Activated CD4-positive, alpha-beta T cell treated with anti-CD3 and anti-CD28 coated beads for 48 hours (primary cell): ENCODE results near the gene SLC35D1.

ENCODE experiments used
- DNase-seq: peaks from one replicate; pipeline ENCODE4 v3.0.0-alpha.2; 2020

Gene SLC35D1

DNA sequence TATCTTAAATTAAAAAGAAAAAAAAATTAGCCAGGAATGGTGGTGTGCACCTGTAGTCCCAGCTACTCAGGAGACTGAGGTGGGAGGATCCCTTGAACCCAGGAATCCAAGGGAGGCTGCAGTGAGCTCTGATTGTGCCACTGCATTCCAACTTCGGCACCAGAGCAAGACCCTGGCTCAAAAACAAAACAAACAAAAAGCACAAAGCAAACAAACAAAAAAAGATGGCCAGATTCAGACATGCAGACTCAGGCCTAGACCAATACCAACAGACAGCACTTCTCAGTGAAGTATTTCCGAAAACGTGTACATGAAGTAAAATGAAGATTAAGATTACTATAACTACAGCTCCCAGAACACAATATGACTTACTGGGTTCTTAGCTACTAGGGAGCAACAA lies 10.6 kb downstream of the SLC35D1 start:
- no peak for DNase-seq

DNA sequence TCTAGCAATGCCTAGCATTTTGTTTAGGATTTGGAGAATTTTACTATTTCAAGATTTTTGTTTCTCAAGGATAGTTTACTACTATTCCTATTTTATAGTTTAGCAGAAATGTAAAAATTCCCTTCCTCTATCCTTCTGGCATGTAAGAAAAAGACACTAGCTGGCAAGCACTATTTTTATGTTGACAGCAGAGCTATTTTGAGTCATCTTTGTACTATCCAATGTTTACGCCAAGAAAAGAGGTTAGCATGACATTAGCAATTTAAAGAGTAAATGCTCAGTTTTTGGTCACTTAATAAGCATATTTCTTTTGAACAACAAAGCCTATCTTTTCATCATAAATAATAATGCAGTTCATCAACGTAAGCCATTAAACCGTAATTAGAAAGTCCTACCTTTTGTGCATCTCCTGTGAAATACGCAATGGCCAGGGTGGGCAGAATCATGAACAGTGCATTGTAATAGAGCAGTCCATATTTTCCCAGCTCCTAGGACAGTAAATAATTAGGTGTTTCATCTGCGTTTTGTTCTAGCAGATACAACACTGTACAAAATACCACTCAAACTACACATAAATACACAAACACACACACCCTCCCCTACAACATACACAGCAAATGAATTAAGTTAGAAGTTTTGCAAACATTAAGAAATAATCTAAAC lies 12.0 kb downstream of the SLC35D1 start:
- DNase-seq: no peak

DNA sequence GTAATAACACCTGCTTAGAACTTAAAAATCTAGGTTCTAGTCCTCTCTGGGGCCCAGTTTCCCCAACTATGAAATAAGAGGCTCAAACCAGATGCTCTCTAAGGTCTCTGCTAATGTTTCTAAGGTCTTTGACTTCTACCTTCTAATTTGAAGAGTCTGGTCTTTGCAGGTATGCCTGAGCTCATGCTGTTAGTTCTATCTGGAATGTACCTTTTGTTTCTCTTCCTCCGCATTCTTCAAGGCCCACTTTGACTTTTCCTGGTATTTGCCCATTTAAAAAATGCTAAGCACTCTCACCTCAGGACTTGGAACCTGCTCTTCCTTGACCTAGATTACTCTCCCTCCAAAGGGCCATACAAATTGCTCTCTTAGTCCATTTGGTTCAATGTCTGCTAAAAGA lies 13.5 kb downstream of the SLC35D1 start:
- no peak for DNase-seq

DNA sequence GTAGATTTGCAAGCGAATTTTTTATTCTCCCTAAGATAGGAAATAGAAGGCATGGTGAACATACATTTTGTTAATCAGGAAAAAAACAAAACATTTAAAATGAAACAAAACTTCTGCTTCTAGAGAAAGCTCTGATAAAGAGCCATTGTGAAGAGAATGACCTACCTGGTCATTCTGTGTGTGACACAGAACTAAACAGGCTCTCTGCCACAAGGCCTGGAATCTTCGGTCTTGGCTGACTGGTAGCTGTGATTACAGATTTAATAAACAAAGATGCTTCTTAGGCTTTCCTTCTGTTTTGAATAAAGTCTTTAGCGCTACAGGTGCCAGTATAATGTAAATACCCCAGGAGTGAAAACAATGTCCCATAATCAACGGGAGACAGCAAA lies 22.1 kb downstream of the SLC35D1 start:
- DNase-seq: no peak

DNA sequence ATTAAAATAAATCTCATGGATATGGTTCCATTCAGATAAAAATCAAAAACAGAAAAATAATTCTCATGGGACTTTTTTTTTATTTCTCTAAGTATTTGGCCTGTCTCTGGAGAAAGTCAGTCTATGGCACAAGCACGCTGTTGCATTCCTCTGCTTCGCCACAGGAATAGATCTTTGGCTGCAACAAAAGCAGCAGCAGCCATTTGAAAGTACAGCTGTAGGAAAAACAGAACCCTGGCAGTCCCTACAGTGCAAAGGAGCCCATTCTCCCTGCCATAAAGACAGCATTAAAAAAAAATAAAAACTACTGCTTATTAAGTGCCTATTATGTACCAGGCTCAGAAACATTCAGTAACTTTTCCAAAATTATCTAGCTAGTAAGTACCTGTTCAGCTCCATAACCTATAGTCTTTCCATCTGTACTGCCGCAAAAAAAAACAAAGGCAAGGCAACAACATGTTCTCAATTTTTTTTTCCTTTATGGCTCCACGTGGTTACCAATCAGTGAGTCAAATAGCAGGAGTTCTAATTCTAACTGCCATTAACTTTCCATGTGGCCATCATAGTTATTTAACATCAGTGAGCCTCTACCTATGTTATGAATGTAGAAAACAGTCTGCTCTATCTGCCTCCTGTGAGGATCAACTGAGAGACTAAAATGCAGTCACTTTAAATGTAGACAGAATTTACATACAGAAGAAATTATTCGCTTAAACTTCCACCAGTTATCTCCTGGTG lies 22.7 kb downstream of the SLC35D1 start:
- no peak for DNase-seq

DNA sequence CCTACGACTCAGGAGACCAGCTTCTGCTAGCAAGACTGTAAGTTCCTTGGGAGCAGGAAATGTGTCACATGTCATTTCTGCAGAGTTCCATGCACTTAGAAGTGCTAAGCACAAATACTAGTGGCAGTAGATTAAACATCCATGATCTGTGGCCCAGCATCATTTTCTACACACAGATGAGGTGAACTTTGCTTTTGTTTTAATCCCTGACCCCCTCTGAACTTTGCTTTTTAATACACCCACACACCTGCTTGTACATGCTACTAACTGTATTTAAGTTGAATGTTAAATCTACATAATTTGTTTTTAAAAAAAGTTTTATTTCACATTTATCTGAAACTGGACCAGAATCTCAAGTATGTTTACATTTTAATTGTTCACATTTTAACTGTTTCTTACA lies 24.5 kb downstream of the SLC35D1 start:
- DNase-seq: no peak

DNA sequence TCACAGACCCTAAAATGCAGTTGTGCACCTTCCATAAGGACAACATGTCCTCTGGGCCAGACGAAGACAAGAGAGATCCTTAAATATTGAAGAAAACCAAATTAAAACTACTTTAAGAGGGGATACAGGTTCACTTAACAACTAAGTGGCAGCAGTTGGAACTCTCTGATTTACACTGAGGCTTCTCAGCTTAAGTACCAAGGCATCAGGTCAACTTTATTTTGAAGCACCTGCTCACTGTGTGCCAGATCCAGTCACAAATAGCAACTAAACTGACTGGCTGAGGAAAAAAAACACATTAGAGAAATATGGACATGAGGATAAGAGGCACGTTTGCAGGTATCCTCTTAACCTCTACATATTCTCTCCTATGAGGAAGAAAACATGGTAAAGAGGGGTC lies 33.2 kb downstream of the SLC35D1 start:
- DNase-seq: no peak

DNA sequence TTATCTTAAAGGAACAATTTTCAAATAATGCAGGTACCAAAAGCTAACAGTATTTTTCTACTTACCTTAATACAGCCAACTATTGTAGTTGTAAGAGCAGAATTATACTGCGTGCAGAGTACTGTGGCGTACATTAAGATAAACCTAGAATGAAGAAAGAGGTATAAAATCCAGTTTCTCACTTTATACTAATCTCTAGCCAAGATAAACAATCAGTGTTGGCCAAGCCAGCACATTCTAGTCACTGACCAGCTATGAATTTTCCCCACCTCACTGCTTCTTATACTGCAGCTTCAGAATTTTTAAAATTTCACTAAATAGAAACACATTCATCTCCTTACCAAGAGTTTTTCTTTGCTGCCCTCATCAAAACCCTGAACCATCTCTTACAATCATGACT lies 33.6 kb downstream of the SLC35D1 start:
- no peak for DNase-seq

DNA sequence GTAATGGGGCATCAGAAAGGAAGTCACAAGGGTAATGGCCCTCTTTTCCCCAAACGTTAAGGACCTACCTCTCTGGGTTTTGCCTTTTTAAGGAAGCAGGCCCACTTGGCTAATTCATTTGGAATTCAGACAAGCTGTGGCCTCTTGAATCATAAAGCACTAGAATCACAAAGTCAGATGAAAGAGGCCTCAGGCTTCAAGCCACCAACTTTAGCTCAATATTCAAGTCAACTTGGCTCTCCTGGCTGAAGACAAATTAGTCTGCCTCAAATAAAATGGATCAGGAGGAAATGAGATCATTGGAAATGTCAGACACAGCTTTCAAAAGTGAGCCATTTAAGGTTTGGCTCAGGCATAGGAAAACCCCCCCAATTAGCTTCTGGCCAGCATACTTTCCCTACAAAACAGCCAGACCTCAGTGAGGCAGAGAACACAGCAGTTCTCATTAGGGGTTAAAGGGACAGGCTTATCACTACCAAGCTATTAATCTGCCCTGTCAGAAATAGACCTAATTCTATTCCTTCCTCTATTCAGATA lies 34.3 kb downstream of the SLC35D1 start:
- DNase-seq: no peak

DNA sequence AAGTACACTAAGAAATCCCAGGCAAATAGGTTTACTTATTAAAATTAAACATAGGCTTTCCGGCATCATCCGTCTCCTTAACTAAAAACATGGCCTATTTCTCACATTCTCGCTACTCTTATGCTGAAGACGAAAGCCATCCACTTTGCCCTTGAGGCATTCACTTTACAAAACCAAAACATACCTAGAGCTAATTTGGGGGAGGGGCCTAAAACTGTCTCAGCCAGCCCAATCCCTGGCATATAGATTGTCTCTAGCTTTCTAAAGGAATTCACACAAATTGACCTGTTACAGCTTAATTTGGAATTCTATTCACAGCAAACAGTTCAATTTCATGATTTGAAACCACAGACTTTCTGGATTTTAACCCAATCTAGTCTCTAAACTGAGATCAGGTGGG lies 34.8 kb downstream of the SLC35D1 start:
- no peak for DNase-seq

DNA sequence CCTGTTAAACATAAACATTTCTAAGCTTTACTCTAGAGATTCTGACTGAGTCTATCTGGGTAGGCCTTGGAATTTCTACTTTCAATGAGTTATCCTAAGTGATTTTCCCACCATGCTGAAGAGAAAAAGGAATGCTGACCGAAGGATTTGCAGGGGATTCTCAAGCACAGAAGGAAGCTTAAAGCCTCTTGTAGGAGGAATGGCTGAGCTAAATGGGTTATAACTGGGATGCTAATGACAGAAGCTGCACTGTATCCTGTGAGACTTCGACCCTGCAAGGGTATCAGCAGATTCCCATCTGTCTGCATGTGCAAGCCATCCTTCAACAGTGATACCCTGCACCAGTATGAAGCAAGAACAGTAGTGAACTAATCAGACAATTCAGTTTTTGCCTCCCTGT lies 35.4 kb downstream of the SLC35D1 start:
- DNase-seq: no peak

DNA sequence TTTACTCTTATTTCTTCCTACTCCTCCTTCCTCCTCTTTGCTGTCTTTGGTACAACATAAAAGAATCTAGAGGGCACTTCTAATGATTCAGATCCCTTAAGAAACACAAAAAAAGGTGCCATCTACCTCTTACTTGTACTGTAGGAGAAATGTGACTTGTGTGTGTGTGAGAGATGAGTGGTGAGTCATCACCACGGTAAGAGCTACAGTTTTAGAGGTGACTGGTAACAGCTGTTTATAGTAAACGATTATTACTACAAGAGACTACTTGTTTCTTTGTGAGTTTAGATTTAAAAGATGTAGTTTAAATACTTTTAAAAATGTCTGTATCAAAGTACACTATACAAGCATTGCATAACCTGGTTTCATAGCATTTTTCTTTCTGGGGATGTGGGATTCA lies 40.4 kb downstream of the SLC35D1 start:
- no peak for DNase-seq

DNA sequence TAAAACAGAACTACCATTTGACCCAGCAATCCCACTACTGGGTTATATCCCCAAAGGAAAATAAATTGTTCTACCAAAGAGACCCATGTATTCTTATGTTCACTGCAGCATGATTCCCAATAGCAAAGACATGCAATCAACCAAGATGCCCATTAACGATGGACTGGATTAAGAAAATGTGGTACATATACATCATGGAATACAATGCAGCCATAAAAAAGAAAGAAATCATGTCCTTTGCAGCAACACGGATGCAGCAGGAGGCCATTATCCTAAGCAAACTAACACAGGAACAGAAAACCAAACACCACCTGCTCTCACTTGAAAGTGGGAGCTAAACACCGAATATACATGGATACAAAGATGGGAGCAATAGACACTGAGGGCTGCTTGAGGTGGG lies 44.2 kb downstream of the SLC35D1 start:
- DNase-seq: no peak

DNA sequence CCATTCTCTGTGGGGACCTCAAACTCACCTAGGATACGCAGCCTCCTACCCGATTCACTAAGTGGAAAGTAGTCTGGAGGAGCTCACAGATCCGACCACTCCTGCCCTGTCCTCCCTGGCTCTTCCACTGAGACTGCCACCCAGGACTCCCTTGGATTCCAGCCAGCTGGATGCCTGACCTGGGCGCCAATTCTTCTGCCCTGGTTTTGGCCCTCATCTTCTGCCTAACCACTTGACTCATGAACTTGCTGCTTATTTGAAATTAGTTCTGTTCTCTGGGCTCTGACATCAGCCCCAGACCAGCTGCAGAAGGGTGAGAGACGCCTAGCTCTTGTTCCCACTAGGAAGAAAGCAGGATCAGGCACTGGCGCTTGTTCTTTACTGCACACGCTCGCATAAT lies 48.9 kb downstream of the SLC35D1 start:
- DNase-seq: no peak

DNA sequence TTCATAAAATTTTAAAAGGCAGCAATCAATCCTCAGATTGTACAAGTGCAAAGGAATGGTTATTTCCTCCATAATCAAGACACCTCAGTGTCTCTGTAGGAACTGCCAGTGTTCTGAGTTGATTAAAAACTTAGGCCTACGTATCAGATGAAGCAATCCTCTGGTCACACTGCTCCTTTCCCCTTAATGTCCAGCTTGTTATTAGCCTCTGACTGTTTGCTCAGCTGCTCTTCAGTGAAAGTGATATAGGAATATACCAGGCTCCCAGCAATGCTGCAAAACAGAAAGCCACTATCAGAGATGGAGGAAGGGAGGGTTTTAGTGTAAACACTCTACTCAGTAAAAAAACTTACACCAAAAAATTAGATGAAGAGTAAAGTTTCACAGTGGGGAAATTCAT lies 49.8 kb downstream of the SLC35D1 start:
- DNase-seq: no peak

DNA sequence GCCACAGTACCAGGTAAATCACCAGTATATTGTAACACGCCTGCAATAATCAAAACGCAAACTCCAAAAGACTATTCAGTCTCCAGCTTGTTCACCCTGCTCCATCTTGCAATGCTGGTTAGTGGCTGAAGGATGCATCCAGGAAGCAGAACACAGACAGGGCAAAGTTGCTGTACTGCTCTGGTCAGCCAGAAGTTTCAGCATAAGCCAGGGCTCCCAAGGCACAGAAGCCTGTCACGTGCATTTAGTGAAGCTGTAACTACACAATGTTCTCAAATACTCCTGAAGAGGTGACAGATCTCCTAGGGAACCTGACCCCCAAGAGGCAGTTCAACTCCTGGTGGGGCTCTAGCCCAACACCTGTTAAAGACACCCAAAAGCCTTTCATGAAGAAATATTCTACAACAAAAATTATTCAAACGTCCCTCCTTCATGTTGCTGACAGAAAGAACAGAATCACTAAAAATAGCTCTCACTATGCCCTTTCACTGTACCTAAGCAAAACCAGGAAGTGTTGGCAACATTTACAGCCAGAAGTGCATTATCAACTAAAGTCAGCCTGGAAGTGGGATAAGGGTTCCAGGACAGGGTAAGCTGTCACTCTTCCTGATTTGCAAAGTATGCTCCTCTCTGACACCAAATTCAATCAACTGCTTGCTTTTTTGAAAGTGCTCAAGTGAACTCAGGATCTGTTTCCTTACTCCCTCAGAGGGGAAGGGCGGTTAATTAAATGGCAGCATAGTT lies 52.1 kb downstream of the SLC35D1 start:
- DNase-seq: no peak

DNA sequence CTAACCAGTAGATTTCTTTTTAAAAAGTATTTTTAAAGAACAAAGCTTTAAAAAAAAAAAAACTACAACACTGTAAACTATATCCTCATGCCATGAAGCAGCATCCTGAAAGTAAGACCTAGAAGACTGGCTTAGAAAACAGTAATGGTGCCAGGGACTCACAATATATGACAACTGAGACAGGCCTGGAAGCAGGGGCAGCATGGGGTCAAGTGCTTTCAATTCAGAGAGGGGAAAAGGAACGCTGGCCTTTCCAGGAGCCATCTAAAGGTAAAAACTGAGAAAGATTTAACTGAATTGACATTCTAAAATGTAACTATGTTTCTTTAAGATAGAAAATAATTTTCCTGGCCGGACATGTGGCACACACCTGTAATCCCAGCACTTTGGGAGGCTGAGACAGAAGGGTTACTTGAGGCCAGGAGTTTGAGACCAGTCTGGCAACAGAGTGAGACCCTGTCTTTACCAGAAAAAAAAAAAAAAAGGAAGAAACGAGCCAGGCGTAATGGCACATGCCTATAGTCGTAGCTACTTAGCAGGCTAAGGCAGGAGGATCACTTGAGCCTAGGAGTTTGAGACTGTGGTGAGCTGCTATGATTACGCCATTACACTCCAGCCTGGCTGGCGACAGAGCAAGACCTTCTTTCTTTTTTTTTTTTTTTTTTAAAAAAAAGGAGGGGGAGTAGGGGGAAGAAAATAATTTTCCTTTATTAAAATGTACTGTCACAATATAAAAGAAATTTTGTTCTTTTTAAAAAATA lies 54.1 kb downstream of the SLC35D1 start:
- DNase-seq: no peak

DNA sequence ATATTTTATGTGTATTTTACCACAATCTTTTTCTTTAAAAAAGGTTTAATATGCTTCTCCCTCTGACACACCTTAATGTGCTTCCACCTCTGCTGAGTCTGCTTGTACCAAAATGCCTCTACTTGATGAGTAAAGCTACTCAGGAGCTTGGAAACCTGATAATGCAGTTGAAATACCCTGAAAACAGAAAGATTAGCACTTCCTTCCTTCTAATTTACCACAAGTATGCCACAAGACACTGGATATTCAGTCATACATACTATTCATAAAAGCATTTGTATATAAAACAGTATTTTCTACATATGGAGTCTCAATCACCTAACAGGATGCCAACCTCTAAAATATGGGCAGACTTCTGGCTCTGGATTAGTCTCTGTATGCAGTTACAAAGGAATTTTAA lies 55.0 kb downstream of the SLC35D1 start:
- no peak for DNase-seq

DNA sequence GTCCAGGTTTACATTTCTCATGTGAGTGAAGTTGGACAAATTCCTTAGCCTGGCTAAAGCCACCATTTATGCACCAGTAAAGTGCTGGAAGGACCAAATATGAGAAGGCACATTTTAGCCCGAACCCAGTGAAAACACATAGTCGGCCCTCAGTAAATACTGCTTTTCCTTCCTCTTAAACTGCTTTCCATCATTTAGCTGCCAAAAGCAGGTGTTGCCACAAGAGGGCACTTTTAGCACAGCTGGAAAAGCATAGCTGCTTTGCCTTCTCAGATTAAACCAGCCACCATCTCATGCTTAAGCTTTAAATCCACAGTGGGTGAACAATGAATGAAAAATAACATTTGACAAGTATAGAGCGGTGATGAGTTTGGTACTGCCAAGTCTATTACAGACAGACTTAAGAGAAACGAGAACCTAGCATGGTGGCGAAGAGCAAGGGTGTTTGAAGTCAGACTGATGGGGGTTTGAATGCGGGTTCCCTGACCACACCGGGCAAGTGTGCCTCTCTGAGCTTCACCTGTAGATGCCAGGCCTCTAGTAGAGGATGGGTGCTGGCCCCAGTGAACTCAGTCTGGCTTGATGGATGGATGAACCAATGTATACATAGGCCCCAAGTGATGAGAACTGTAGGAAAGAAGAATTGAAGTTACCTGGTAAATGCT lies 57.8 kb downstream of the SLC35D1 start:
- peak; percentile 74 for DNase-seq

DNA sequence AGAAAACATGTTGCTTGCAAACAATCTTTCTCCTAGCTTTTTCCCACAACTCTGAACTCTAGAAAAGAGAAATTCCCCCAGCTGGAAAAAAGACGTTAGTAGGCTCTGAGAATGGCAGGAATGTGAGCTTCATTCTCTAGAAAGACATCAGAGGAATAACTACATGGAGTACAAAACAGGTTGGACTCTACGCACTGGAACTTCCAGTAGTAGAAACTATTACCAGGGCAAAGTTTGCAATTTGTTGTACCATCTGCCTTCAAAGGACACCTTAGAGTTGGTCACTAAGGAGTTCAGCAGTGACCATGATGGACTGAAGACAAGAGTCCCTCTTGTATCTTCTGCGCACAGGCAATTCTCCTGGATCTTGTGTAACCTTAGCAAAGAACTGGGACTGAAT lies 60.9 kb downstream of the SLC35D1 start:
- no peak for DNase-seq

DNA sequence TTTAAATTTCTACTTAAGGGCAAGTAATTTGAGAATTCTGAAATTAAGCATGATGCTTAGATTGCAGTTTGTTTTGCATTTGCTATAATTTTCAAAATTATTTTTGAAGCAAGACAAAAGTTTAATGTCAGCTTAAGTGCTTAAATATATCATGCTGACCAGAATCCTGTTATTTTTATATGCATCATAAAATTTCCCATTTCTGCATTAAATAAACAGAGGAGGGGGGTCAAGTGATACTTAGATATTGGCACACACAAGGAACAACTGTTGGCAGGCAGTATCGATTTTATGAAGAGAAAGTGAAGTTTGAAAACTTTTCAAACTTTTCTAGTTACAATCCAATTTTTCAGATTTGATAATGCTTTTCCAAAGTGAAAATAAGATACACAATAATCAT lies 68.1 kb downstream of the SLC35D1 start:
- DNase-seq: no peak

DNA sequence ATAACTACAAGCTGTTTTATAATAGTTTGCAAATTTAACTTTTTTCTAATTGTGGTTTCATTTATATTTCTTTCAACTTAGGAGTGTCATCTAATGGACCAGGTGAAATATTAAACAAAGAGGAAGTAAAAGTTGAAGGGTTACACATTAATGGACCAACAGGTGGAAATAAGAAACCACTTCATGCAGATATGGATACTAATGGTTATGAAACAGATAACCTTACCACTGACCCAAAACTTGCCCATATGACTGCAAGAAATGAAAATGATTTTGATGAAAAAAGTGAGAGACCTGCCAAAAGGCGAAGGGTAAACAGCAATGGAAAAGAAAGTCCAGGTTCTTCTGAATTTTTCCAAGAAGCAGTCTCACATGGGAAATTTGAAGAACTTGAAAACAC lies 69.5 kb downstream of the SLC35D1 start:
- no peak for DNase-seq
